Measurements from ENCODE around the gene GRAMD1A.

GRAMD1A gene

DNA sequence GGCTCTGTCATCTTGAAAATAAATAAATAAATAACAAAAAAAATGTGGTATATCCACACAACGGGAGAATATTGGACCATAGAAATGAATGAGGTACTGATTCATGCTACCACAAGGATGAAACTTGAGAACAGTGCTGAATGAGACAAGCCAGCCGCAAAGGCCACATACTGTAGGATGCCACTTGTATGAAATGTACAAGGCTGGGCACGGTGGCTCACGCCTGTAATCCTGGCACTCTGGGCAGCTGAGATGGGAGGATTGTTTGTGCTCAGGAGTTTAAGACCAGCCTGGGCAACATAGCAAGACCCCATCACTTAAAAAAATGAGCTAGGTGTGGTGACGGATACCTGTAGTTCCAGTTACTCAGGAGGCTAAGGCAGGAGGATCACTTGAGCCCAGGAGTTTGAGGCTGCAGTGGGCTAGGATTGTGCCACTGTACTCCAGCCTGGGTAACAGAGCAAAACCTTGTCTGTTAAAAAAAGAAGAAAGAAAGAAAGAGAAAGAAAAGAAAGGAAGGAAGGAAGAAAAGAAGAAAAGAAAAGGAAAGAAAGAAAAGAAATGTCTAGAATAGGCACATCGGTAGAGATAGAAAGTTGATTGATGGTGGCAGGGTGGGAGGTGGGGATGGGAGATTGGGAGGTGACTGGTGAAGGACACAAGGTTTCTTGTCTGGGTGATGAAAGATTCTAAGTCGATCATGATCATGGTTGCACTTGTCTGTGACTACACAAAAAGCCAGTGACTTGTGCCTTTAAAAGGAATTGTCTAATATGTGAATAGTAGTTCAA is 61.7 kb downstream of the GRAMD1A start:
- Histone ChIP-seq H3K9me3 (ENCODE audit: severe bottlenecking) (no peaks in the 10 kb centered on the region), H3K4me1 (ENCODE audit: insufficient read depth, poor library complexity, severe bottlenecking) (no peaks in the 10 kb centered on the region), H3K4me3 (ENCODE audit: severe bottlenecking) (no peak overlapping the region), H3K36me3 (ENCODE audit: low read depth) (no peaks in the 10 kb centered on the region), H3K27ac (ENCODE audit: poor library complexity, severe bottlenecking) (no peak overlapping the region), H3K27me3 (ENCODE audit: insufficient read depth, poor library complexity, severe bottlenecking) (no peaks in the 10 kb centered on the region)
- TF ChIP-seq, protein P1, sequence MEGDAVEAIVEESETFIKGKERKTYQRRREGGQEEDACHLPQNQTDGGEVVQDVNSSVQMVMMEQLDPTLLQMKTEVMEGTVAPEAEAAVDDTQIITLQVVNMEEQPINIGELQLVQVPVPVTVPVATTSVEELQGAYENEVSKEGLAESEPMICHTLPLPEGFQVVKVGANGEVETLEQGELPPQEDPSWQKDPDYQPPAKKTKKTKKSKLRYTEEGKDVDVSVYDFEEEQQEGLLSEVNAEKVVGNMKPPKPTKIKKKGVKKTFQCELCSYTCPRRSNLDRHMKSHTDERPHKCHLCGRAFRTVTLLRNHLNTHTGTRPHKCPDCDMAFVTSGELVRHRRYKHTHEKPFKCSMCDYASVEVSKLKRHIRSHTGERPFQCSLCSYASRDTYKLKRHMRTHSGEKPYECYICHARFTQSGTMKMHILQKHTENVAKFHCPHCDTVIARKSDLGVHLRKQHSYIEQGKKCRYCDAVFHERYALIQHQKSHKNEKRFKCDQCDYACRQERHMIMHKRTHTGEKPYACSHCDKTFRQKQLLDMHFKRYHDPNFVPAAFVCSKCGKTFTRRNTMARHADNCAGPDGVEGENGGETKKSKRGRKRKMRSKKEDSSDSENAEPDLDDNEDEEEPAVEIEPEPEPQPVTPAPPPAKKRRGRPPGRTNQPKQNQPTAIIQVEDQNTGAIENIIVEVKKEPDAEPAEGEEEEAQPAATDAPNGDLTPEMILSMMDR (IDR thresholded peaks at IDR 0.05; ENCODE audit: poor library complexity, severe bottlenecking) = no peak
- DNase-seq (ENCODE audit: low spot score) (no peak), ATAC-seq (ENCODE audit: low read depth) (no peak)

DNA sequence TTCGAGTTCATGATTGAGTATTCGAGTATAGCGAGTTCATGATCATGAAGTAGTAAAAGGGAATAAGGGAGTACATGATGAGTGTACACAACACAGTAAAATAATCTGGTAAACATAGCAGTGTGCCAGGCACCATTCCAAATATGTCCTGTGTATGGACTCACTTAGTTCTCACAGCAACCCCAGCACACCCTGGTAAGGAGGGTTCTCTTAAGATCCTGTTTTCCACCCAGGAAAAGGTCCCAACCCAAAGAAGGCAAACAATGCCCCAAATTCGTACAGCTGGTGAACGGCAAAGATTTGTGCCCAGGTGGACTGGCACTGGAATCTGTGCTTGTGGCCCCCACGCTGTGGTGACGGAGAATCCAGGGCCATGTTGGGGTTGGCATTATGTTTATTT is 62.8 kb downstream of the GRAMD1A start:
- no peak for ATAC-seq (ENCODE audit: low read depth)
- no peak overlapping the region for H3K4me3 ChIP-seq (ENCODE audit: severe bottlenecking)
- DNase-seq (ENCODE audit: low spot score) = no peak
- TF ChIP-seq, protein P1 (IDR thresholded peaks at IDR 0.05; ENCODE audit: poor library complexity, severe bottlenecking) = no peak
- no peaks in the 10 kb centered on the region for H3K36me3 ChIP-seq (ENCODE audit: low read depth)
- H3K27ac ChIP-seq (ENCODE audit: poor library complexity, severe bottlenecking) = no peak overlapping the region
- H3K27me3 ChIP-seq (ENCODE audit: insufficient read depth, poor library complexity, severe bottlenecking) = no peaks in the 10 kb centered on the region
- no peaks in the 10 kb centered on the region for H3K4me1 ChIP-seq (ENCODE audit: insufficient read depth, poor library complexity, severe bottlenecking)
- H3K9me3 ChIP-seq (ENCODE audit: severe bottlenecking) = no peaks in the 10 kb centered on the region

DNA sequence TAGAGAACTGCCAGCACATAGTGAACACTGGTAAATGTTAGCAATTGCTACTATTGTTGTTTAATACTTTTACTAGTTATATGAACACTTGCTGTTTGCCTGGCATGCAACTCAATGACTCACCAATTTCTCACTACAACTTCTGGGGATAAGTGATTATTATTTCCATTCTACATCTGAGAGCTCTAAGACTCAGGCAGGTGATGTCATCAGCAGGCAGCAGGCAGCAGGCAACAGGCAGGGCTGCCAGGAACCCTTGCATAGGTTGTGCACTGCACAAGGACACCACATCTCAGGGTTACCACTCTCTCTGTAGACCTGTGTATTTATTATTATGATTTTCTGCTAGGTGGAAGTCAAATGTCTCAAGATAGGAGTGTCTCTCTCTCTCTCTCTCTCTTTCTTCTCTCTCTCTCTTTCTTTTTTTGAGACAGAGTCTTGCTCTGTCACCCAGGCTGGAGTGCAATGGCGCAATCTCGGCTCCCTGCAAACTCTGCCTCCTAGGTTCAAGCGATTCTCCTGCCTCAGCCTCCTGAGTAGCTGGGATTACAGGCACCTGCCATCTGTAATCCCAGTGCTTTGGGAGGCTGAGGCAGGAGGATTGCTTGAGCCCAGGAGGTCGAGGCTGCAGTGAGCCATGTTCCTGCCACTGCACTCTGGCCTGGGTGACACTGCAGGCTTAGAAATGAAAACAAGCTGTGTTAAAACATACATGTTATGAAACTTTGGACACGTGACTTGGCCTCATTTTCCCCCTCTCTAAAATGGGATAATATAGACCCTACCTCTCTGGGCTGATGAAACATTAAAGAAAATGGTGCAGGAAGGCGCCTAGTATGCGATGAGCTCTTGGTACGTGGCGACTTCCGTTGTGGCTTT is 64.1 kb downstream of the GRAMD1A start:
- H3K27me3 ChIP-seq (ENCODE audit: insufficient read depth, poor library complexity, severe bottlenecking) = no peaks in the 10 kb centered on the region
- no peak overlapping the region for H3K4me3 ChIP-seq (ENCODE audit: severe bottlenecking)
- TF ChIP-seq, protein P1 (IDR thresholded peaks at IDR 0.05; ENCODE audit: poor library complexity, severe bottlenecking) = no peak
- no peak for DNase-seq (ENCODE audit: low spot score)
- ATAC-seq (ENCODE audit: low read depth) = peak; percentile 51
- peaks cover 7% of the 10 kb centered on the region for H3K4me1 ChIP-seq (ENCODE audit: insufficient read depth, poor library complexity, severe bottlenecking)
- H3K27ac ChIP-seq (ENCODE audit: poor library complexity, severe bottlenecking) = no peak overlapping the region
- H3K36me3 ChIP-seq (ENCODE audit: low read depth) = no peaks in the 10 kb centered on the region
- no peaks in the 10 kb centered on the region for H3K9me3 ChIP-seq (ENCODE audit: severe bottlenecking)

DNA sequence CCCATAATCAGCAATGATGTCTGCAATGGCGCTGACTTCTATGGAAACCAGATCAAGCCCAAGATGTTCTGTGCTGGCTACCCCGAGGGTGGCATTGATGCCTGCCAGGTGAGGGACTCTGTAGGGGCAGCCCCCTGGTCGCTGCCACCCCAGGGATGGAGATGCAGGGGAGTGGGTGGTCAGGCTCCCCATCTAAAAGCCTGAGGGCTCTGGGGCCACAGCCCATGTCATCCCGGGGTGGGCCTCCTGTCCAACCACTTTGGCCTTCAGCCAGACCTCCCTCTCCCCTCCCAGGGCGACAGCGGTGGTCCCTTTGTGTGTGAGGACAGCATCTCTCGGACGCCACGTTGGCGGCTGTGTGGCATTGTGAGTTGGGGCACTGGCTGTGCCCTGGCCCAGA is 65.5 kb downstream of the GRAMD1A start:
- Histone ChIP-seq H3K9me3 (ENCODE audit: severe bottlenecking) (no peaks in the 10 kb centered on the region), H3K27me3 (ENCODE audit: insufficient read depth, poor library complexity, severe bottlenecking) (no peaks in the 10 kb centered on the region), H3K36me3 (ENCODE audit: low read depth) (no peaks in the 10 kb centered on the region), H3K4me3 (ENCODE audit: severe bottlenecking) (no peak overlapping the region), H3K27ac (ENCODE audit: poor library complexity, severe bottlenecking) (no peak overlapping the region), H3K4me1 (ENCODE audit: insufficient read depth, poor library complexity, severe bottlenecking) (peaks cover 7% of the 10 kb centered on the region)
- TF ChIP-seq, protein P1 (IDR thresholded peaks at IDR 0.05; ENCODE audit: poor library complexity, severe bottlenecking) = no peak
- DNase-seq (ENCODE audit: low spot score) = no peak
- ATAC-seq (ENCODE audit: low read depth) = no peak

Measured in RWPE2 (cell line).